RWPE2 (cell line): ENCODE data around the gene LRCH1.

Experiments used
- ATAC-seq: fragments of 200-7000 bp; cut with Tn5 transposase; 3 replicates; pipeline ENCODE4 v1.9.1; 2021; ENCODE audit warnings: low read depth
- DNase-seq: peaks from one replicate; pipeline ENCODE4 v3.0.0-alpha.2; 2020; ENCODE audit warnings: low spot score
- H3K27ac ChIP-seq: fragments of 450-650 bp; 2 replicates; pipeline ENCODE4 v1.5.1; 2017; ENCODE audit warnings: mild to moderate bottlenecking; ENCODE audit not compliant: poor library complexity, severe bottlenecking
- H3K27me3 ChIP-seq: fragments of 250-450 bp; sonication (Bioruptor Pico); 2 replicates; pipeline ENCODE4 v1.5.1; 2021; ENCODE audit warnings: mild to moderate bottlenecking, moderate library complexity; ENCODE audit not compliant: insufficient read depth, poor library complexity, severe bottlenecking
- H3K36me3 ChIP-seq: fragments of 250-450 bp; sonication (Bioruptor Pico); 2 replicates; pipeline ENCODE4 v1.5.1; 2020; ENCODE audit warnings: low read depth, mild to moderate bottlenecking, moderate library complexity
- H3K4me1 ChIP-seq: fragments of 250-450 bp; sonication (Bioruptor Pico); 2 replicates; pipeline ENCODE4 v1.5.1; 2021; ENCODE audit warnings: mild to moderate bottlenecking, moderate library complexity; ENCODE audit not compliant: insufficient read depth, poor library complexity, severe bottlenecking
- H3K4me3 ChIP-seq: fragments of 250-450 bp; sonication (Bioruptor Pico); 2 replicates; pipeline ENCODE4 v1.5.1; 2021; ENCODE audit warnings: mild to moderate bottlenecking, moderate library complexity; ENCODE audit not compliant: severe bottlenecking
- H3K9me3 ChIP-seq: fragments of 250-450 bp; sonication (Bioruptor Pico); 2 replicates; pipeline ENCODE4 v1.5.1; 2021; ENCODE audit warnings: mild to moderate bottlenecking, moderate library complexity; ENCODE audit not compliant: severe bottlenecking
- CTCF ChIP-seq: fragments of 450-650 bp; IDR thresholded peaks from one replicate; pipeline ENCODE4 v1.5.1; 2017; ENCODE audit warnings: mild to moderate bottlenecking, moderate library complexity; ENCODE audit not compliant: poor library complexity, severe bottlenecking

Gene LRCH1

GRCh38 chr13:46739447-46740098 is 186.6 kb downstream of the LRCH1 start:
- peaks cover 43% of the 10 kb centered on the region for H3K36me3 ChIP-seq
- no peaks in the 10 kb centered on the region for H3K4me1 ChIP-seq
- TF ChIP-seq CTCF, result no peak
- no peak overlapping the region for H3K27ac ChIP-seq
- ATAC-seq (no peak), DNase-seq (no peak)
- H3K4me3 ChIP-seq, result no peak overlapping the region
- no peaks in the 10 kb centered on the region for H3K9me3 ChIP-seq
- no peaks in the 10 kb centered on the region for H3K27me3 ChIP-seq

GRCh38 chr13:46743191-46743590 is 190.2 kb downstream of the LRCH1 start:
- Histone ChIP-seq H3K27ac (no peak overlapping the region), H3K36me3 (peaks cover 34% of the 10 kb centered on the region), H3K4me1 (no peaks in the 10 kb centered on the region), H3K4me3 (no peak overlapping the region), H3K9me3 (no peaks in the 10 kb centered on the region), H3K27me3 (no peaks in the 10 kb centered on the region)
- DNase-seq, result no peak
- ATAC-seq, result no peak
- TF ChIP-seq CTCF, result no peak

- no peaks in the 10 kb centered on the region for H3K27me3 ChIP-seq
- peaks cover 27% of the 10 kb centered on the region for H3K36me3 ChIP-seq
- no peak for ATAC-seq
- no peaks in the 10 kb centered on the region for H3K9me3 ChIP-seq
- no peak overlapping the region for H3K27ac ChIP-seq
- H3K4me1 ChIP-seq, result no peaks in the 10 kb centered on the region
- TF ChIP-seq CTCF, result no peak
- no peak overlapping the region for H3K4me3 ChIP-seq
- no peak for DNase-seq
Observed at GRCh38 chr13:46745062-46745461, 192.1 kb downstream of the LRCH1 start.

- no peak for TF ChIP-seq CTCF
- DNase-seq (no peak), ATAC-seq (no peak)
- Histone ChIP-seq H3K9me3 (no peaks in the 10 kb centered on the region), H3K27me3 (no peaks in the 10 kb centered on the region), H3K36me3 (peaks cover 24% of the 10 kb centered on the region), H3K27ac (no peak overlapping the region), H3K4me1 (no peaks in the 10 kb centered on the region), H3K4me3 (no peak overlapping the region)
Observed at GRCh38 chr13:46745706-46746105, 192.7 kb downstream of the LRCH1 start.

GRCh38 chr13:46747031-46747820 is 194.3 kb downstream of the LRCH1 start:
- Histone ChIP-seq H3K27me3 (no peaks in the 10 kb centered on the region), H3K4me1 (no peaks in the 10 kb centered on the region), H3K9me3 (no peaks in the 10 kb centered on the region), H3K4me3 (no peak overlapping the region), H3K36me3 (peaks cover 27% of the 10 kb centered on the region), H3K27ac (no peak overlapping the region)
- ATAC-seq (no peak), DNase-seq (no peak)
- TF ChIP-seq CTCF, result no peak
